Astrocyte of the spinal cord (primary cell): ENCODE data around the gene TECPR1.

Experiments used
- DNase-seq: peaks from one replicate; pipeline ENCODE4 v3.0.0; 2011; ENCODE audit warnings: low read depth, low spot score
- H3K4me3 ChIP-seq: 2 replicates; pipeline ENCODE4 v1.5.1; 2011; ENCODE audit warnings: low read depth, mild to moderate bottlenecking, low read length, moderate library complexity
- in situ Hi-C: cut with HindIII; loops from 2 replicates; pipeline ENCODE4 v1.10.0; 2017; ENCODE audit warnings: low sequenced_read_pairs
- TF ChIP-seq, protein P1 (sequence below): IDR thresholded peaks from 2 replicates; pipeline ENCODE4 v1.5.1; 2012; ENCODE audit warnings: low read depth, mild to moderate bottlenecking, low read length, inconsistent platforms

TECPR1 gene

DNA sequence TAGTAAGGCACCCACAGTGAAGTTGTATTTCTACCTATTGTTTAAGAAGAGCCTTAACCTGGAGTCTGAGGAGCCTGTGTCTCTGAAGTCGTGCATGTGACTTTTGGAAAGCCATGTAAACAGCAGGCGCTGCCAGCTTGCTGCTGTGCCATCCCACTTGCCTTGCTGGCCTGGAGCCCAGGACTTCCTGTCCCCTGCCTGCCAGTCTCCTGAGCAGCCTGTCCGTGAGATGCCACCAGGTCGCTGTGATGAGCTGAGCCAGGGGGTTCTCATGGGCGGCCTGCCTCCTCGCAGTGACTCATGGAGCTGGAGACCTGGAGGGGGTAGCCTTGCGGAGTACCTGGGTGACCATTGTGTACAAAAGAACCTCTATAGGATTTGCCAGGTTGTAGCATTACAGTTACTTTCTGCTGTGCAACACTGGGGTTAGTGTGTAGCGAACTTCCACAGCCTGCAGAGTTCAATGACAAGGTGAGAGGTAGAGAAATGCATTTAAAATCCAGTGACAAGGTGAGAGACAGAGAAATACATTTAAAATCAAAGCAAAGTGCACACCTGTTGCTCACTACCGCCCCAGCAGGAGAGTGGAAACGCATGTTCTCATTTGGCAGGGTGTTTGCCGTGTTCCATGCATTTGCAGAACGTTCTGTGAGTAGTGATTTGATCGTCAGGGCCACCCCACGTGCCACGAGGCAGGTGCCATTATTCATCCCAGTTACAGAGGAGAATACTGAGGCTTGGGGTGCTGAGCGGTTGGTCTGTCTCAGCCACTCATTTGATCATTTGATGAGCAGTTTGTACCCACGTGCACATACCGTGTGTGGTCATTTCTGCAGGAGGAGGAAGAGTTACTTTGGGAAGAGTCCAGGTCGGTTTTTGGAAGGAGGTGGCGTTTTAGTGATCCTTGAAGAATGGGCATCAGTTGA, 77.4 kb downstream of the TECPR1 start:
- in situ Hi-C loops, result no loop called here
- TF ChIP-seq, protein P1, sequence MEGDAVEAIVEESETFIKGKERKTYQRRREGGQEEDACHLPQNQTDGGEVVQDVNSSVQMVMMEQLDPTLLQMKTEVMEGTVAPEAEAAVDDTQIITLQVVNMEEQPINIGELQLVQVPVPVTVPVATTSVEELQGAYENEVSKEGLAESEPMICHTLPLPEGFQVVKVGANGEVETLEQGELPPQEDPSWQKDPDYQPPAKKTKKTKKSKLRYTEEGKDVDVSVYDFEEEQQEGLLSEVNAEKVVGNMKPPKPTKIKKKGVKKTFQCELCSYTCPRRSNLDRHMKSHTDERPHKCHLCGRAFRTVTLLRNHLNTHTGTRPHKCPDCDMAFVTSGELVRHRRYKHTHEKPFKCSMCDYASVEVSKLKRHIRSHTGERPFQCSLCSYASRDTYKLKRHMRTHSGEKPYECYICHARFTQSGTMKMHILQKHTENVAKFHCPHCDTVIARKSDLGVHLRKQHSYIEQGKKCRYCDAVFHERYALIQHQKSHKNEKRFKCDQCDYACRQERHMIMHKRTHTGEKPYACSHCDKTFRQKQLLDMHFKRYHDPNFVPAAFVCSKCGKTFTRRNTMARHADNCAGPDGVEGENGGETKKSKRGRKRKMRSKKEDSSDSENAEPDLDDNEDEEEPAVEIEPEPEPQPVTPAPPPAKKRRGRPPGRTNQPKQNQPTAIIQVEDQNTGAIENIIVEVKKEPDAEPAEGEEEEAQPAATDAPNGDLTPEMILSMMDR, result no peak
- no peak for DNase-seq

DNA sequence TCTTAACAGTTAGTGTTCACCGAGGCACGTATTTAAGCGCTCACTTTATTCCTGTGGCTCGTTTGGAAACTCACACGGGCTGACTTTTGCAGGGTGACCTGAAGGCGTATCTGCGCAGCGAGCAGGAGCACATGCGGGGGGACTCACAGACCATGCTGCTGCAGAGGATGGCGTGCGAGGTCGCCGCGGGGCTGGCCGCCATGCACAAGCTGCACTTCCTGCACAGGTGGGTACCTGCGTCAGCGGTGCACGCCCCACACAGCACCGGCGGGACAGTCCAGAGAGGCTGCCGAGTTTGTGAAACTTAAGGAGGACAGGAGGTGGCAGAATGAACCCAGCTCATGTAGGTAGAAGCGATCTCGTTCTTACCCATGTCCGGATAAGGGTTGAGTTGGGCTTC, 80.6 kb downstream of the TECPR1 start:
- no peak overlapping the region for H3K4me3 ChIP-seq
- in situ Hi-C loops, result no loop called here
- DNase-seq, result no peak
- TF ChIP-seq, protein P1, result no peak

More for the DNA sequence above, 77.4 kb downstream of the TECPR1 start:
- H3K4me3 ChIP-seq, result no peak overlapping the region

DNA sequence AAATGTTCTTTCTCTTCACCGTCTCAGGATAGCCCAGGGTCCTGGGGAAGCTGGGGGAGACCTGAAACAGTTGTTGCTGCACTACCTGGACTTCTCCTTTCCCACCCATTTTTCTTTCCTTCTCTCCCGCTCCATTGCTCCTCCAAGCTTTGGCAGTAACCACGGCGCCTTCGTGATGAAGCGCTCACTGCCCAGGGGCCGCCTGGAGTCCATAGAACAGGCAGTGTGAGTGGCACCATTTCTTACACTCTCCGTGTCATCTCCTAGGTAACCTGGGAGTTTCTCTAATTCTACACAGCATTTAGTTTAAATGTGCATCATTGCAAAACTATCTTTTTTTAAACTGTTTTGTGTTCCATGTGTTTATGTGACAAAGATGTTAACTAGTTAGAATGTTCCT, 81.1 kb downstream of the TECPR1 start:
- in situ Hi-C loops, result no loop called here
- TF ChIP-seq, protein P1, result no peak
- no peak overlapping the region for H3K4me3 ChIP-seq
- DNase-seq, result no peak

DNA sequence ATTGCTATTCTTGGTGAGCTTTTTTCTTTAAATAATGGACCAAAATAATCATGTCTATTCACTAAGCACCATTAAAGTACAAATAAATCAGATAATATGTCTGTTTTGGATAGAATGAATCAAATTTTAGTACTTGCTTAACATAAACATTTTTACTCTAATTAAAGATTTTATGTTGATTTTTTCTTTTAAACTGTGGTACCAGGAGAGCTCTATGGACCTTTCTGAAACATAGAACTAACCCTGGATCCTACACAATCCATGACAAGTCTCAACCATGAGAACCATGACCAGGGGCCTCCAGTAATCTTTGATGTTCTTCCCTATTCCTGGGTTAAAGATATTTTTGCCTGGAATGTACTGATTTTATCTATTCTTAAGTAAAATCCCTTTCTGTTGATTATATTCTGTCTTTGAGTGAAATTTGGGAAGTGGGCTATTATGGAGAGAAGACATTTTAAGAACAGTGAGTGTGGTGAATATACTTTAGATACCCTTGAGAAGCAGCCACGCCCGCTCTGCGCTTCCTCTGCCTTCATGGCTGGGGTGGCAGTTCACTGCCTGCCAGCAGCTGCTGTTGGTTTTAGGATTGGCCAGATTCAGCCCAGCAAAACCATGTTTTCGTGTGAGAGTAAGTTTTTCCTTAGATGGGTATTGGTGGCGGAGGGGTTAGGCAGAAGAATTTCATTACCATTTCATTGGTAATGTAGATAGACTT, 83.0 kb downstream of the TECPR1 start:
- H3K4me3 ChIP-seq, result no peak overlapping the region
- TF ChIP-seq, protein P1, result no peak
- DNase-seq, result no peak
- in situ Hi-C loops, result no loop called here

DNA sequence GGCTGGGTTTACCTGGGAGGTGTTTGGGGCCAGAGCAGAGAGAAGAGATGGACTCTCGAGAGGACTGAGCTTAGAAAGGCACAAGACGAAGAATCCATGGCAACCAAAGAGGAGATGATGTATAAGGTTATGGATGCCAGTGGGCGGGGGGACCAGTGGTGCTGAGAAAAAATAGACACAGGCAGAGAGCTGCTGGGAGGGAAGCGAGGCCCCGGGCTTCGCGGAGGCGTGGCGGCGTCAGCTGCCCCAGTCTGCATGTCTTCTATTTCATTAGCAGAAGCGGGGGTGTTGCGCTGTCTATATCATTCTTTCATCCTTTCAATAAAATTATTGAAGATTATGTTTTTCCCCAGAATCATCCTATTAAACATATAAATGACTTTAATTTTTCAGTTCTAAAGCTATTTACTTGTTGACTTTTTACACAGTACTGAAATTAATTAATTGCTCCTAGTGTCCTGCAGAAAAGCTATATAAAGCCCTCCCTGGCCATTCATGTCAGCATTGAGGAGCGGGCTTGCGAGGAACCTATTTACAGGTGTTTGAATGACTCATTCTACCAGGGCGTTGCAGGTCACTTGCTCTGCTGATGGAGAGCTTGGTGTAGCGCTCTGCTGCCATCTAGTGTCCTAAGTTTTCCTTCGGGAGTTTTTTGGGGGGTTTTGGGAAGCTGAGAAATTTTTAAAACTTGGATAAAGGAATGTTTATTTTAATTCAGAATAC, 83.7 kb downstream of the TECPR1 start:
- in situ Hi-C loops, result no loop called here
- peak; percentile 66 for DNase-seq
- no peak overlapping the region for H3K4me3 ChIP-seq
- TF ChIP-seq, protein P1, result peak; percentile 79

DNA sequence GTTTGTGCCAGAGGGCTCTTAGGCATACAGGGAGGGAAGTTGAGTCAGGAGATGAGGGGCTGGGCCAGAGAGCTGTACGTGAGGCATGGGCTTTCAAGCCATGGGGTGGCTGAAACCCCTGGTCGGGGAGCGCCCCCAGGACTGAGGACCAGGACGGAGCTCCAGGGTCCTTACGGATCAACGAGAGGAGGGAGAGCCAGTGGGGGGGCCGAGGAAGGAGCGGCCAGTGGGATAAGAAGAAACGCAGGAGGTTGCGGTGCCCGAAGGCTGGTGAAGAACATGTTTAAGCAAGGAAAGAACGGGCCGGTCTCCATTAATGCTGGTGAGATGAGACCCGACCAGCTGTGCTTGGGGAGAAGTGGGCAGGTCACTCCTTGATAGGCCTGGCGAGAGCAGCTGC, 84.4 kb downstream of the TECPR1 start:
- no peak for DNase-seq
- H3K4me3 ChIP-seq, result no peak overlapping the region
- in situ Hi-C loops, result no loop called here
- TF ChIP-seq, protein P1, result no peak
